Fibroblast of lung (primary cell): ENCODE measurements around the gene FXN.

Experiments
- EZH2 ChIP-seq: IDR thresholded peaks from 2 replicates; pipeline ENCODE4 v1.5.1; 2012; ENCODE audit warnings: low read length, control low read depth, mild to moderate bottlenecking; ENCODE audit errors: missing control alignments
- TF ChIP-seq, protein P1 (sequence below), 2 donors: IDR thresholded peaks in 1 of 2; conservative IDR thresholded peaks in 1 of 2; 1 replicate in 1 of 2; 2 replicates in 1 of 2; pipeline ENCODE4 v1.5.1; 2011 to 2012; ENCODE audit warnings: low read length in 2 of 2, control low read depth in 1 of 2, inconsistent platforms in 1 of 2, low read depth in 1 of 2, mild to moderate bottlenecking in 1 of 2

DNA sequence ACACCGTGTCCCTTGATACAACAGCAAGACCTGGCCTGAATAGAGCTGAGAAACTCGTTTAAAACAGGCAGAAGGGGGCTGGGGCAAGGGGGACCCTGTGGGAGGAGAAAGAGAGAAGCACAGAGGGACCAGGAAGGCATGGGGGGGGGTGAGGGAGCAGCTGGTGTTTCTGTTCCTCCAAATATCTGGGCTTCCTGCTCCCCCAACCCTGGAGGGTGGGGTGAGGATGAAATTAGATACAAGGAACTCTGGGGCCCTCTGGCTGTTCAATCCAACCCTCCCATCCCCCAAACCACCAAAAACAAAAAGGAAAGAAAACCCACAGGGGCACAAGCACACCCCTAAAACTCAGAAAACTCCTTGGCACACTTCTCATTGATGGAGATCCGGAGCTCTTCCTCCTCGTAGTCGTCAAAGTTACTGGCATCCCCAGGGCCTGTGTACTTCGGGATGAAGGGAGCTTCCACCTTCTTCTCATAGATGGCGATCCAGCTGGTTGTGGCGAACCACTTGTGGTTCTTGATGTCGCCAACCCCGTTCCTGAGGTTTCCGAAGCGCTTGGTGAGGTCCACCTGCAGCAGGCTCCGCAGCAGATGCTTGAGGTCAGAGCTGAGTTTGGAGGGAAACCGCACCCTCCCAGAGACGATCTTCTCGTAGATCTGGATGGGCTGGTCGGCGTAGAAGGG is 22.7 kb upstream of the FXN start:
- TF ChIP-seq, protein P1, sequence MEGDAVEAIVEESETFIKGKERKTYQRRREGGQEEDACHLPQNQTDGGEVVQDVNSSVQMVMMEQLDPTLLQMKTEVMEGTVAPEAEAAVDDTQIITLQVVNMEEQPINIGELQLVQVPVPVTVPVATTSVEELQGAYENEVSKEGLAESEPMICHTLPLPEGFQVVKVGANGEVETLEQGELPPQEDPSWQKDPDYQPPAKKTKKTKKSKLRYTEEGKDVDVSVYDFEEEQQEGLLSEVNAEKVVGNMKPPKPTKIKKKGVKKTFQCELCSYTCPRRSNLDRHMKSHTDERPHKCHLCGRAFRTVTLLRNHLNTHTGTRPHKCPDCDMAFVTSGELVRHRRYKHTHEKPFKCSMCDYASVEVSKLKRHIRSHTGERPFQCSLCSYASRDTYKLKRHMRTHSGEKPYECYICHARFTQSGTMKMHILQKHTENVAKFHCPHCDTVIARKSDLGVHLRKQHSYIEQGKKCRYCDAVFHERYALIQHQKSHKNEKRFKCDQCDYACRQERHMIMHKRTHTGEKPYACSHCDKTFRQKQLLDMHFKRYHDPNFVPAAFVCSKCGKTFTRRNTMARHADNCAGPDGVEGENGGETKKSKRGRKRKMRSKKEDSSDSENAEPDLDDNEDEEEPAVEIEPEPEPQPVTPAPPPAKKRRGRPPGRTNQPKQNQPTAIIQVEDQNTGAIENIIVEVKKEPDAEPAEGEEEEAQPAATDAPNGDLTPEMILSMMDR (conservative IDR thresholded peaks at IDR 0.05 in 1 of 2, IDR thresholded peaks at IDR 0.05 in 1 of 2; ENCODE audit: low read depth in 1 of 2, low read length in 2 of 2): no peak
- TF ChIP-seq EZH2: no peak
